ENCODE data around the gene EEFSEC.

DNA sequence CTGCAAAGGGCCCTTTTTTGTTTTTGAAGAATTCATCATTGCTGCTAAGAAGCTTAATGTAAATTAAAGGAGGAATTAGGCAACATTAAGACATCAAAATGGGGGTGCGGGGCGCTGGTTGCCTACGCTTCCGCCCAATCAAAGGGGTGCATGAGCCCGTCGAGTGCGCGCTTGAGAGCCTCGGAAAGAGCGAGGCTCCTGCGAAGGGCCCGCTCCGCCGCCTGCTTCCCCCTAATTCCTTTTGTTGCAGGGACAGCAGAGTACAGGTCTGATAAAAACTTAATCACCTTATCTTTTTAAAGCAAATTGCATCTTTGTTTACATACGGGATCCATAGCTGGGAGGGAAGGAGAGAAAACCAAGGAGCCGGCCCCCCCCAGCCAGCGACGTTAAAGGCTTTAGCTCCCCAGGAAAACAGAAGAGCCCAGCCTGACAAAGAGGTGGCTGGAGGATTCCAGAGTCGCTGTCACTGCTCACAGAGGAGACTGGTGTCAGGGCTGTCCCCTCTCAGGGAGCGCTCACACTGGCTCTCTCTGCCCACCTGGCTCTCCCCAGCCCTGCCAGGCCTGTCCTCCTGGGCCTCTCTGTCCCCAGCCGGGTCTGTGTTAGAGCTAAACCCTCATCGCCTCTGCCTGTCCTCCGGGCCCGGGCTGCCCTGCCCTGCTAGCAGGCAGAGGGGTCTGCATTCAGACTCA lies 246.1 kb downstream of the EEFSEC start:
- TF ChIP-seq EP300 (IDR thresholded peaks at IDR 0.05): no peak
- TF ChIP-seq, protein P1, sequence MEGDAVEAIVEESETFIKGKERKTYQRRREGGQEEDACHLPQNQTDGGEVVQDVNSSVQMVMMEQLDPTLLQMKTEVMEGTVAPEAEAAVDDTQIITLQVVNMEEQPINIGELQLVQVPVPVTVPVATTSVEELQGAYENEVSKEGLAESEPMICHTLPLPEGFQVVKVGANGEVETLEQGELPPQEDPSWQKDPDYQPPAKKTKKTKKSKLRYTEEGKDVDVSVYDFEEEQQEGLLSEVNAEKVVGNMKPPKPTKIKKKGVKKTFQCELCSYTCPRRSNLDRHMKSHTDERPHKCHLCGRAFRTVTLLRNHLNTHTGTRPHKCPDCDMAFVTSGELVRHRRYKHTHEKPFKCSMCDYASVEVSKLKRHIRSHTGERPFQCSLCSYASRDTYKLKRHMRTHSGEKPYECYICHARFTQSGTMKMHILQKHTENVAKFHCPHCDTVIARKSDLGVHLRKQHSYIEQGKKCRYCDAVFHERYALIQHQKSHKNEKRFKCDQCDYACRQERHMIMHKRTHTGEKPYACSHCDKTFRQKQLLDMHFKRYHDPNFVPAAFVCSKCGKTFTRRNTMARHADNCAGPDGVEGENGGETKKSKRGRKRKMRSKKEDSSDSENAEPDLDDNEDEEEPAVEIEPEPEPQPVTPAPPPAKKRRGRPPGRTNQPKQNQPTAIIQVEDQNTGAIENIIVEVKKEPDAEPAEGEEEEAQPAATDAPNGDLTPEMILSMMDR (IDR thresholded peaks at IDR 0.05): no peak
